Activated CD4-positive, alpha-beta T cell treated with anti-CD3 and anti-CD28 coated beads, Interleukin-10, Interleukin-2, amounts not matched to agents 100 ng/mL and 50 ng/mL, durations not matched to agents 16 hours and 8 hours (primary cell): ENCODE measurements around the gene TSPYL2.
A peak's percentile ranks its signal among the peaks of the same experiment; 100 is the strongest.

Source experiments
- DNase-seq: peaks from one replicate; pipeline ENCODE4 v3.0.0-alpha.2; 2020

TSPYL2 gene

GRCh38 chrX:53081925-53082772 lies at the start of gene TSPYL2:
Gene TSPYL2 (plus strand): TSS chrX:53082367. CDS start chrX:53082499, 132 bp downstream.
- DNase-seq: peak; percentile 95

- DNase-seq: no peak
Observed at GRCh38 chrX:53036149-53036548, 46.0 kb upstream of the TSPYL2 start.

GRCh38 chrX:53039236-53039635 lies 42.9 kb upstream of the TSPYL2 start:
- no peak for DNase-seq

GRCh38 chrX:53044995-53045394 lies 37.2 kb upstream of the TSPYL2 start:
- DNase-seq: no peak

GRCh38 chrX:53047228-53047627 lies 34.9 kb upstream of the TSPYL2 start:
- DNase-seq: no peak

GRCh38 chrX:53048169-53049126 lies 33.7 kb upstream of the TSPYL2 start, which contains the start of gene GPR173:
Gene GPR173 (plus strand): TSS chrX:53048789. CDS start chrX:53076622, 27,833 bp downstream.
- no peak for DNase-seq

GRCh38 chrX:53049127-53049517 lies 33.0 kb upstream of the TSPYL2 start:
- DNase-seq: no peak

GRCh38 chrX:53050841-53051240 lies 31.3 kb upstream of the TSPYL2 start:
- DNase-seq: no peak

- DNase-seq: no peak
Observed at GRCh38 chrX:53055244-53055849, 26.8 kb upstream of the TSPYL2 start.

GRCh38 chrX:53056292-53056691 lies 25.9 kb upstream of the TSPYL2 start:
- DNase-seq: no peak

GRCh38 chrX:53065104-53065503 lies 17.1 kb upstream of the TSPYL2 start:
- DNase-seq: no peak

- no peak for DNase-seq
Observed at GRCh38 chrX:53071064-53071463, 11.1 kb upstream of the TSPYL2 start.

GRCh38 chrX:53071604-53072417 lies 10.4 kb upstream of the TSPYL2 start:
- peak; percentile 85 for DNase-seq

- DNase-seq: no peak
Observed at GRCh38 chrX:53072418-53073114, 9.6 kb upstream of the TSPYL2 start.

GRCh38 chrX:53073115-53073586 lies 9.0 kb upstream of the TSPYL2 start:
- no peak for DNase-seq

GRCh38 chrX:53075011-53075410 lies 7.2 kb upstream of the TSPYL2 start:
- DNase-seq: peak; percentile 26

- no peak for DNase-seq
Observed at GRCh38 chrX:53076671-53077070, 5.5 kb upstream of the TSPYL2 start.

GRCh38 chrX:53077207-53078197 lies 4.7 kb upstream of the TSPYL2 start:
- no peak for DNase-seq

- no peak for DNase-seq
Observed at GRCh38 chrX:53078943-53079342, 3.2 kb upstream of the TSPYL2 start.
